Activated naive CD4-positive, alpha-beta T cell treated with anti-CD3 and anti-CD28 coated beads, Interleukin-2, amount 50 U/mL, for 72 hours (primary cell): ENCODE measurements around the gene ZFAND2B. TPM values are rescaled to one million over a fixed set of nuclear protein-coding genes. Genes with fewer than 3 reads are reported as not detected.
"Not testable (repeated sequence)": the region's sequence is repeated elsewhere in the genome, so short reads cannot be mapped to it uniquely, and the experiment has no call there.

ENCODE experiments used
- ATAC-seq, 2 donors: fragments of 150-1000 bp; cut with Tn5 transposase; 2 replicates each; pipeline ENCODE4 v1.10.0; 2021; ENCODE audit warnings: mild to moderate bottlenecking in 2 of 2, moderate library complexity in 2 of 2
- DNase-seq, 2 donors: peaks; one replicate each; pipeline ENCODE4 v3.0.0; 2021 to 2022; ENCODE audit warnings: low spot score in 2 of 2
- H3K27ac Mint-ChIP-seq, 2 donors: one replicate each; pipeline ENCODE4 v1.8.0; 2022; ENCODE audit warnings: mild to moderate bottlenecking in 2 of 2, mixed read lengths in 2 of 2
- H3K36me3 Mint-ChIP-seq, 2 donors: one replicate each; pipeline ENCODE4 v1.8.0; 2022; ENCODE audit warnings: mixed read lengths in 2 of 2
- H3K9me3 Mint-ChIP-seq, 2 donors: one replicate each; pipeline ENCODE4 v1.8.0; 2022; ENCODE audit warnings: mixed read lengths in 2 of 2
- total RNA-seq, 2 donors: library from RNA; stranded (reverse); gene quantifications; one replicate each; pipeline ENCODE4 v1.2.3, GENCODE V29; 2022

Gene ZFAND2B
- total RNA-seq, 2 donors from 2014 or later, result 25.6 to 66.5 TPM

GRCh38 chr2:219183151-219183772 lies 23.3 kb upstream of the ZFAND2B start:
- Mint-ChIP-seq H3K9me3 (no peaks in the 10 kb centered on the region), H3K27ac (peak overlapping the region; percentile 64 to 88), H3K36me3 (peaks cover 20 to 41% of the 10 kb centered on the region in 2 donors)
- ATAC-seq, result no peak
- DNase-seq, result no peak

- Mint-ChIP-seq H3K9me3 (no peaks in the 10 kb centered on the region), H3K36me3 (peaks cover 13 to 34% of the 10 kb centered on the region in 2 donors), H3K27ac (no peak overlapping the region)
- DNase-seq (no peak), ATAC-seq (no peak)
Measured at GRCh38 chr2:219184121-219184520, 22.5 kb upstream of the ZFAND2B start.

GRCh38 chr2:219186754-219187456 lies 19.7 kb upstream of the ZFAND2B start:
- peak; percentile 94 to 96 for ATAC-seq
- Mint-ChIP-seq H3K27ac (peak overlapping the region; percentile 38 to 58), H3K9me3 (no peaks in the 10 kb centered on the region), H3K36me3 (peaks cover 5 to 16% of the 10 kb centered on the region in 2 donors)
- DNase-seq, result peak; percentile 19 to 51

GRCh38 chr2:219197388-219197787 lies 9.2 kb upstream of the ZFAND2B start:
- peaks cover 0 to 7% of the 10 kb centered on the region in 2 donors for H3K36me3 Mint-ChIP-seq
- DNase-seq, result no peak
- no peak overlapping the region for H3K27ac Mint-ChIP-seq

GRCh38 chr2:219198974-219199373 lies 7.6 kb upstream of the ZFAND2B start:
- DNase-seq (no peak), ATAC-seq (peak in 1 of 2 donors; percentile 18)
- no peak overlapping the region for H3K27ac Mint-ChIP-seq

More at GRCh38 chr2:219197388-219197787, 9.2 kb upstream of the ZFAND2B start:
- no peaks in the 10 kb centered on the region for H3K9me3 Mint-ChIP-seq
- no peak for ATAC-seq

GRCh38 chr2:219199470-219200211 lies 6.9 kb upstream of the ZFAND2B start:
- peak in 1 of 2 donors; percentile 37 for ATAC-seq

More at GRCh38 chr2:219198974-219199373, 7.6 kb upstream of the ZFAND2B start:
- H3K36me3 Mint-ChIP-seq, result peaks cover 0 to 7% of the 10 kb centered on the region in 2 donors
- no peaks in the 10 kb centered on the region for H3K9me3 Mint-ChIP-seq

GRCh38 chr2:219200502-219201326 lies 5.9 kb upstream of the ZFAND2B start:
- not testable (repeated sequence) for DNase-seq, ATAC-seq, H3K9me3 Mint-ChIP-seq
- peaks cover 0 to 15% of the 10 kb centered on the region in 2 donors for H3K36me3 Mint-ChIP-seq
- H3K27ac Mint-ChIP-seq, result peak overlapping the region; percentile 54 to 76

More at GRCh38 chr2:219199470-219200211, 6.9 kb upstream of the ZFAND2B start:
- Mint-ChIP-seq H3K27ac (no peak overlapping the region), H3K36me3 (peaks cover 0 to 12% of the 10 kb centered on the region in 2 donors), H3K9me3 (peaks cover 0 to 4% of the 10 kb centered on the region in 2 donors)
- DNase-seq, result no peak

- Mint-ChIP-seq H3K27ac (peak overlapping the region in 1 of 2 donors; percentile 54), H3K36me3 (peaks cover 0 to 15% of the 10 kb centered on the region in 2 donors)
- H3K9me3 Mint-ChIP-seq, DNase-seq, ATAC-seq: not testable (repeated sequence)
Measured at GRCh38 chr2:219201331-219201730, 5.3 kb upstream of the ZFAND2B start.

GRCh38 chr2:219204425-219205164 lies 2.0 kb upstream of the ZFAND2B start:
- H3K27ac Mint-ChIP-seq, result no peak overlapping the region
- ATAC-seq (no peak), DNase-seq (no peak)
- peaks cover 0 to 15% of the 10 kb centered on the region in 2 donors for H3K36me3 Mint-ChIP-seq
- peaks cover 0 to 4% of the 10 kb centered on the region in 2 donors for H3K9me3 Mint-ChIP-seq

GRCh38 chr2:219205165-219205538 lies 1.4 kb upstream of the ZFAND2B start:
- DNase-seq (no peak), ATAC-seq (no peak)

GRCh38 chr2:219205981-219206327 lies 628 bp upstream of the ZFAND2B start:
- Mint-ChIP-seq H3K36me3 (peaks cover 0 to 11% of the 10 kb centered on the region in 2 donors), H3K27ac (peak overlapping the region; percentile 89 to 97), H3K9me3 (peaks cover 0 to 4% of the 10 kb centered on the region in 2 donors)
- no peak for DNase-seq
- ATAC-seq, result no peak

More at GRCh38 chr2:219205165-219205538, 1.4 kb upstream of the ZFAND2B start:
- Mint-ChIP-seq H3K9me3 (peaks cover 0 to 4% of the 10 kb centered on the region in 2 donors), H3K36me3 (peaks cover 0 to 15% of the 10 kb centered on the region in 2 donors), H3K27ac (no peak overlapping the region)

- ATAC-seq (no peak), DNase-seq (no peak)
- Mint-ChIP-seq H3K27ac (peak overlapping the region; percentile 9 to 72), H3K9me3 (peaks cover 0 to 4% of the 10 kb centered on the region in 2 donors), H3K36me3 (peaks cover 0 to 13% of the 10 kb centered on the region in 2 donors)
Measured at GRCh38 chr2:219207134-219207883, 727 bp downstream of the ZFAND2B start.

- H3K9me3 Mint-ChIP-seq, result peaks cover 0 to 4% of the 10 kb centered on the region in 2 donors
- H3K36me3 Mint-ChIP-seq, result peaks cover 0 to 21% of the 10 kb centered on the region in 2 donors
- peak overlapping the region; percentile 10 to 72 for H3K27ac Mint-ChIP-seq
- ATAC-seq (no peak), DNase-seq (no peak)
Measured at GRCh38 chr2:219207884-219208740, 1.5 kb downstream of the ZFAND2B start.
